ENCODE data around the gene MAP3K8. TPM values are rescaled to one million over a fixed set of nuclear protein-coding genes. Genes with fewer than 3 reads are reported as not detected.

The MAP3K8 gene
- 2.5 and 6.3 TPM in 2 replicates for total RNA-seq

- peak; percentile 94 for DNase-seq
Observed at GRCh38 chr10:30433730-30434272, at the start of gene MAP3K8. Gene MAP3K8, plus strand, starts transcription at chr10:30434184. Its CDS starts 4,755 bp downstream, at chr10:30438939.

- peak; percentile 30 for DNase-seq
Observed at GRCh38 chr10:30384701-30385201, 49.2 kb upstream of the MAP3K8 start.

DNA sequence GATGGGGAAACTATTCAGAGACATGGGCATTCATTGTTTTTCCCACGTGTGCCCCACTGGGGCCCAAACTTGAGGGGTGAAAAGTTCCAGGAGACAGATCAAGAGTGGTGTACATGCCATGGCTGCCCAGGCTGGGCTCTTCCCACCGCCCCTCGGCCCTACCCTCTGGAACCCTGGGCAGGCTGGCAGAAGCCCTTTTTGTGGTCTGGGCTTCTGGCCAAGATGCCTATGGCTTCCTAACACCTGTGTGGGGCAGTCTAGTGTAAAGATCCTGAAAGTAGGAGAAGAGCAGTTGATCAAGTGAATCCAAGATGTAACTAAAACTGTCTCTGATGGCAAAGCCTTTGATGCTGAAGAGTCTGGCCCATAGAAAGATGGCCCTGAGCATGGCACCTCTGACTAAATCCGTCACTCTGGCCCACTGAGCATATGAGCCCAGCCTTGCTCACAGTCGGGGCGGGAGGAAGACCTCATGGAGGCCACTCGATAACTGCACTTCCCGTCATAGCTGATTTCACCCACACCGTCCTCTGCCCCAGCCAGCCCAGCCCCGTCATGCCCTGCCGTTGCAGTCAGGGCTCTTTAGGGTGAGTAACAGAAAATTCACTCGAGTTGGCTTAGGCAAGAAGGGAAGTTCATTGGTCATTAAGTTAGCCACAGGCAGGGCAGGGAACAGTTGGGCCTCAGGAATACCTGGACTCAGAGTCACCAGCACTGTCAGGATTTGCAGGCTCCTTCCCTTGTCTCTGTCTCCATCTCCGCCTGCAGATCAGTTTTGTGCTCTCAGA, 47.0 kb upstream of the MAP3K8 start:
- no peak for DNase-seq

GRCh38 chr10:30387646-30388243, 46.2 kb upstream of the MAP3K8 start:
- no peak for DNase-seq

DNA sequence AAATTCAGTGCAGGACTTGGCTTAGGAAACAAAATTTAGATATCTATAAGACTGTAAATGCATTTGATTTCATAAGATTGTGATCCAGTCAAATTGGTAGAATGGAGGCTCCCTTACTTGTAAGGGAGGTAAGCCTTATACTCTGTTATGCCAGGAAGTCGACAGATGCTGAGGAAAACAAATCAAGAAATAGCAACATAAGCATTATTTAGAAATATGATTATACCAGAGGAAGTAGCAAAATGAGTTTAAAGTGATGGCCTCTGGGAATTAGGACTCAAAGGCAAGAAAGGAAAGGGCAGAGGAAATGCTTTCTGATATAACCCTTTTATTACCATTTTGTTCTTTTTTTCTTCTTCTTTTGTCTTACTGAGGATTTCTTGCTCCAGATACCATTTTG, 44.4 kb upstream of the MAP3K8 start:
- DNase-seq = no peak

GRCh38 chr10:30390207-30390606, 43.8 kb upstream of the MAP3K8 start:
- no peak for DNase-seq

GRCh38 chr10:30391266-30391665, 42.7 kb upstream of the MAP3K8 start:
- no peak for DNase-seq

DNA sequence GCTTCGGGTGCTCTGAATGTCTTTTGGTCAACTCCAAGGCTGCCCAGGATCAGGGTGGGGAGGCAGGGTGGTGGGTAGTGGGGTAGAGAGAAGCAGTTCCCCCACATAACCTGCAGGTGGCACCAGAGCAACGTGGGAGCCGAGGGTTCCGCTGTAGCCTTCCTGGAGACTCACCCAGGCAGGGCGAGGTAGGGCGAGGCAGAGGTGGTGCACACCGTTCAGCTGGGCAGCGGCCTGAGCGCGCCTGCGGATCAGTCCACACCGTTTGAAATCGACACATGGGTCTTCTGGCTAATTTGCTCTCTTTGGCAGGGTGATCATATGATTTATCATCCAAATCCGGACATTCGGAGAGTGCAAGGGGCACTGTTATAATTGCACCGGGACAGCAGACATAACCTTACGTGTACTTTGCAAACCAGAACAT, 41.4 kb upstream of the MAP3K8 start:
- DNase-seq = peak; percentile 78

DNA sequence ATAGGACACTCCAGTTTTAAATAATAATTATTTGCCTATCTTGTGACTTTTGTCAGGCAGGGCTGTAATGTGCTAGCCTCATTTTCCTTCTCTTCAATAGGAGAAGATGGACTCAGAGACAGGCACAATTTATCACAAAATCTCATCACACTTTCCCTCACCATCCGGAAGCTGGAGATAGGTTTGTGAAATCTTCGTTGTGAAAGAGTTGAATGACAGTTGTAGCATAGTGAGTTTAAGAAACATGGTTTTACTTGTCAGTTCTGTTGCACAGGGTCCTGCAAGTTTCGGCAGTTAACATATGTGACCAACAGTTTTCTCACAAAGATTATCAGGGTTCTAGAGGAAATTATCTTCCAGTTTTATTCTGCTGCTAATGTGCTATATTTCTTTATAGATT, 37.7 kb upstream of the MAP3K8 start:
- no peak for DNase-seq

DNA sequence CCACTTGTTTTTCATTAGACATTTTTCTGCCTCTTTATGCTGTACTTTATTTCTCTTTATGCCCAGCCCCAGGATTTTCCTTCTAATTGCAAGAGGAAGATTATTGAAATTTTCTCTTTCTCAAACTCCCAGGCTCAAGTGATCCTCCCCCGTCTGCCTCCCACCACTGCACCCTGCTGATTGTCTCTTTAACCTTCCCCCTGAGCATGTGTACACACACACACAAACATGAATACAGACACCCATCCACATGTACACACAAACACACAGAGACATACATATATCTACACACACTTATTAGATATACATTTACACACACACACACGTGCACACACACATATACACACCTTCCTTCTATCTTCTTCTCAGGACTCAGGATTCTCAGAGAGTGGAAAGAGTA, 37.3 kb upstream of the MAP3K8 start:
- no peak for DNase-seq

DNA sequence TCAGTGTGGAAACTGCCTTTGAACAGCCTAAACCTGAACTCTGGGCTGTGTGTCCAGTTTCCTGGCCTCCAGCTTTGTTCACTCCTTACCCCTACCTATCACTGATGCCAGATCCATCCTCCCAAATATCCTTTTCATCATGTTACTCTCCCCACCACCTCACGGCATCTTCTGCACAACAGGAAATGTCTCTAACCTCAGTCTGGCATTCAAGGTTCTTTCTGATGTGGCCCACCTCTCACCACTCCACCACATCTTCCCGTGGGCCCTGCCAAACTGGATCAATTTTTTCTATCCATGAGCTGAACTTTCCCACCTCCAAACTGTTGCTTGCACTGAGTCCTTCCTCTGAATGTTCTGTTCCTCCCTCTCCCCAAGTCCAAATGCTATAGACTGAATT, 35.8 kb upstream of the MAP3K8 start:
- DNase-seq = no peak

DNA sequence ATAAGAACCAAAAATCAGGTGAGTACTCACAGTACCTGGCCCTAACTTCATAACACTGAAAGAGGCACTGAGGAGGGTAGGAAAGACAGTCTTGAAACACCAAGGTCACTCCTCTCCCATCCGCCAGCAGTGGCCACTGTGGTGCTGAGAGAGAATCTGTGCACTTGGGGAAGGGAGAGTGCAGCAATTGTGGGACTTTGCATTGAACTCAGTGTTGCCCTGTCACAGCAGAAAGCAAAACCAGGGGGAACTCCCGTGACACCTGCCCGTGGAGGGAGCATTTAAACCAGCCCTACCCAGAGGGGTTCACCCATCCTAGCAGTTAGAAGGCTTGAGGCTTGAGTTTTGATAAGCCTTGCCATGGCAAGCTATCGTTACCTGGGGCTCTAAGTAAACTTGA, 35.2 kb upstream of the MAP3K8 start:
- DNase-seq = no peak

DNA sequence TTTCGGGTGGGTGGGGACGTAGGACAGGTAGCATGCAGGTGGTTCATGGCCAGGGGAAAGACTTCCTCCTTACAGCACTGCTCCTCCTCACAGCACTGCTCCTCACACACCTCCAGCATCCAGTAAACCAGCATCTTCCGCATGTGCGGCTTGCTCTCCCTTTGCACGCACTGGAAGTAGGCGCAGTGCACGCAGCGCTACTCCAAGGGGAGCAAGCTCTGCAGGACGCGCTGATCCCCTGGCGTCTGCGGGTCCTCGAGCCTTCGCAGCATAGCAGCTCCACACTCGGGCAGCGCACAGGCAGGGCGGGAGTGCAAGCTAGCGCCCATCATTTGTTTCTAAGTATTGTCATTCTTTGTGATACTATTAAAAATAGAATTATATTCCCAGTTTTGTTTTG, 30.5 kb upstream of the MAP3K8 start:
- no peak for DNase-seq

DNA sequence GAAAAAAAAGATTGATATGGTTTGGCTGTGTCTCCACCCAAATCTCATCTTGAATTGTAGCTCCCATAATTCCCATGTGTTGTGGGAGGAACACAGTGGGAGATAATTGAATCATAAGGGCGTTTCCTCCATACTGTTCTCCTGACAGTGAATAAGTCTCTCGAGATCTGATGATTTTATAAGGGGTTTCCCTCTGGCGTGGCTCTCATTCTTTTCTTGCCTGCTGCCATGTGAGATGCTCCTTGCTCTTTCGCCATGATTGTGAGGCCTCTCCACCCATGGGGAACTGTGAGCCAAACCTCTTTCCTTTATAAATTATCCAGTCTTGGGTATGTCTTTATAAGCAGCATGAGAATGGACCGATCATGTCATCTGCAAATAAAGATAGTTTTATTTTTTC, 29.4 kb upstream of the MAP3K8 start:
- DNase-seq = no peak

DNA sequence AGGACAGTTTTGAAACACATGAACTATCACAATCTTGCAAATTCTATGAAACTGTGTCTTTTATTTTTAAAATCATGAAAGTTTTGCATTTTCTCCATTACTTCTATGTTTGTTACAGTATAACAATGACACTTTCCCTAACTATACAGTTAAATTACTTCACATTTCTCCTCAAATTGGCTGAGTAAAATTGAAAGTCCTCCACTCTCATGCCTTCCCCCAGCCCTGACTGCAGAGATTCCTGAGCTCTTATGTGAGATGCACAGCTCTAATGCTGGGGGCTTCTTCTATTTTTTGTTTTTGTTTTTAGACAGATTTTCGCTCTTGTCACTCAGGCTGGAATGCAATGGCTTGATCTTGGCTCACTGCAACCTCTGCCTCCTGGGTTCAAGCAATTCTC, 22.7 kb upstream of the MAP3K8 start:
- DNase-seq = no peak

- no peak for DNase-seq
Observed at GRCh38 chr10:30412901-30413300, 21.1 kb upstream of the MAP3K8 start.

GRCh38 chr10:30413996-30414576, 19.9 kb upstream of the MAP3K8 start:
- DNase-seq = peak; percentile 78

DNA sequence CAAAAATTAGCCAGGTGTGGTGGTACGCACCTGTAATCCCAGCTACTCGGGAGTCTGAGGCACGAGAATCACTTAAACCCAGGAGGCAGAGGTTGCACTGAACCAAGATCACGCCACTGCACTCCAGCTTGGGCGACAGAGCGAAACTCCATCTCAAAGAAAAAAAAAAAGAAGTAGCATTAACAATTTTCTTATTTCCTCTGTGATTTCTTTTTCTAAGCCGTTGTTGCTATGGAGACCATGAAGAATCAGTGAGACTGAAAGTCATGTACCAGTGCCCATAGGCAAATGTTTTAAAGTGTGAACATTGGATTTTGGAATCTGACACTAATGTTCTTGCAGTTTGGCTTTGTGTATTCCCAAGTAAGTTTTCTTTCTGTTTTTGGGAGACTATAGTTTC, 18.4 kb upstream of the MAP3K8 start:
- no peak for DNase-seq

DNA sequence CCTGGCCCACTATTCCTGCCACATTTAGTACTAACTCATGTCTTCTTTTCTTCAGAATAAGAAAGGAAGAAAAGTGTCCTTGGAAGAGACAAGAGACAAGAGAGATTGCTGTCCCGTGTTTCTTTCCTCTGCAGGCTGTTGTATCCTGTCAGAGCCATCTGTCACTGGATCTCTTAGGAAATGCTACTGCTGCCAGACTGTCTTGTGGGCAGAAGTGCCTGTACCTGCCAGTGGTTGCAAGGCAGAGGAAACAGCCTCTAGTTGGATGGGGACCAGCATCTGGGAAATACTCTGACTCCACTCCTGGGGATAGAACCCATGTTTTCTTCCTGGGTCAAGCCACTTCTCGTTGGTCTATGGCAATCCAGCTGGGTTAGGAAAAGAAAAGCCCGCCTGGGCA, 16.7 kb upstream of the MAP3K8 start:
- no peak for DNase-seq

- DNase-seq = no peak
Observed at GRCh38 chr10:30420266-30420665, 13.7 kb upstream of the MAP3K8 start.

- DNase-seq = no peak
Observed at GRCh38 chr10:30420766-30421165, 13.2 kb upstream of the MAP3K8 start.

GRCh38 chr10:30422151-30422695, 11.8 kb upstream of the MAP3K8 start:
- no peak for DNase-seq

DNA sequence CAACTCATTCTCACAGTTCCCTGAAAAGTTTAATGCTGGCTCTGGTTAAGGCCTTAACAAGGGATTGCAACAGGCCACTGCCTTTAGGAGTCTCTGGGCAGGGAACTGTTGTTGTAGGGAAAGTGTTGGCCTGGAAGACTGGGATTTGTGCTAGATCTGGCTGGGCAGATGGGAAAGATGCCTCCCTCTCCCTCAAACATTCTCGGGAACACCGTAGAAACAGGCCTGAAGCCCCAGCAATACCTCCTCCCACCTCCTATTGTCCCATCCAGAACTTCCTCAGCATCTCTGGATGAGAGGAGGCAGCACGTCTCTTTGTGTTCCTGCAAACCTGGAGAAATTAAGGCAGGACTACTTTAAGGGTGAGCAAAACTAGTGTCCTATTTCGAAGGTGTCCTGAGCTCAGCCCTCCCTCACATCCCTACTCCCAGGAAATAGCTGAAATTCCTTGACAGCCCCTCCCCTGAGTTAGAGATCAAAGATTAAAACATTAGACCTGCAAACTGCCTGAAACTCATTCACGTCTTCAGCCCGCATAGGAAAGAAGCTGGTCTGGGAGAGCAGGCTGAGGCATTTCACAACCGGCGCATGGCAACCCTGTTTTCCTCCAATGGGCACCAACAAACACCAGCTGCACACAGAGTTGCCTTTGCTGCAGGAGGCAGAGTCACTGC, 10.9 kb upstream of the MAP3K8 start:
- peak; percentile 56 for DNase-seq
